DND-41 (cell line): Measurements from ENCODE around the gene TAF1D.

Experiments
- EZH2 ChIP-seq: IDR thresholded peaks from 3 replicates; pipeline ENCODE4 v1.6.1; 2012; ENCODE audit warnings: borderline replicate concordance, low read depth, mild to moderate bottlenecking, moderate library complexity, low read length, inconsistent platforms; ENCODE audit not compliant: severe bottlenecking
- TF ChIP-seq, protein P1 (sequence below): IDR thresholded peaks from 2 replicates; pipeline ENCODE4 v1.5.1; 2012; ENCODE audit warnings: borderline replicate concordance, low read length, moderate library complexity, mild to moderate bottlenecking; ENCODE audit not compliant: poor library complexity, severe bottlenecking; ENCODE audit errors: extremely low read depth

GRCh38 chr11:93772123-93772522, 30.8 kb upstream of the TAF1D start:
- TF ChIP-seq, protein P1, sequence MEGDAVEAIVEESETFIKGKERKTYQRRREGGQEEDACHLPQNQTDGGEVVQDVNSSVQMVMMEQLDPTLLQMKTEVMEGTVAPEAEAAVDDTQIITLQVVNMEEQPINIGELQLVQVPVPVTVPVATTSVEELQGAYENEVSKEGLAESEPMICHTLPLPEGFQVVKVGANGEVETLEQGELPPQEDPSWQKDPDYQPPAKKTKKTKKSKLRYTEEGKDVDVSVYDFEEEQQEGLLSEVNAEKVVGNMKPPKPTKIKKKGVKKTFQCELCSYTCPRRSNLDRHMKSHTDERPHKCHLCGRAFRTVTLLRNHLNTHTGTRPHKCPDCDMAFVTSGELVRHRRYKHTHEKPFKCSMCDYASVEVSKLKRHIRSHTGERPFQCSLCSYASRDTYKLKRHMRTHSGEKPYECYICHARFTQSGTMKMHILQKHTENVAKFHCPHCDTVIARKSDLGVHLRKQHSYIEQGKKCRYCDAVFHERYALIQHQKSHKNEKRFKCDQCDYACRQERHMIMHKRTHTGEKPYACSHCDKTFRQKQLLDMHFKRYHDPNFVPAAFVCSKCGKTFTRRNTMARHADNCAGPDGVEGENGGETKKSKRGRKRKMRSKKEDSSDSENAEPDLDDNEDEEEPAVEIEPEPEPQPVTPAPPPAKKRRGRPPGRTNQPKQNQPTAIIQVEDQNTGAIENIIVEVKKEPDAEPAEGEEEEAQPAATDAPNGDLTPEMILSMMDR = no peak
- TF ChIP-seq EZH2 = no peak
